ENCODE results near the gene C13orf46. TPM values are rescaled to one million over a fixed set of nuclear protein-coding genes. Genes with fewer than 3 reads are reported as not detected.
"Not testable (repeated sequence)": the region's sequence is repeated elsewhere in the genome, so short reads cannot be mapped to it uniquely, and the experiment has no call there.

Gene C13orf46
- total RNA-seq, 1 donor = under 0.01 TPM

DNA sequence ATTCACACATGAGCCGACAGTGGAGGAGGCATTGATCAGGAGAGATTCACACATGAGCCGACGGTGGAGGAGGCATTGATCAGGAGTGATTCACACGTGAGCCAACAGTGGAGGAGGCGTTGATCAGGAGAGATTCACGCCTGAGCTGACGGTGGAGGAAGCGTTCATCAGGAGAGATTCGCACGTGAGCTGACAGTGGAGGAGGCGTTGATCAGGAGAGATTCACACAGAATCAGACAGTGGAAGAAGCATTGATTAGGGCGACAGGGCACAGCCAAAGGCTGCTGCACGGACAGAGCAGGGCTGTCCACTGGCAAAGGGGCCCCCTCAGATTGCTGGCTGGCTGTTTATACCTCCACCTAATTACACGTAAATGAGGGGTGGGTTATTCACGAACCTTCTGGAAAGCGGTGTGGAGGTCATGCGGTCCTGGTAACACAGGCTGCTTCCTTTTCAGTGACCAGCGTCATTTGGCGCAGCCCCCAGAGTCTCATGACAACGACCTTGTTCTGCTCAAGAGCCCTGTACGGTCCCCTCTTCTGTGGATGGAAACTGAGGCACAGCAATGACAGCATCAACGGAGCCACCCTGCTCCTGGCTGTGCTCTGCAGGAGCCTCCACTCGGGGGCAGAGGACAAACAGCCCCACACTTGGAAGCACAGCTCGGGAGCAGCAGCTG is 59.4 kb downstream of the C13orf46 start:
- no peak for DNase-seq (ENCODE audit: low read depth in 2 of 3, low spot score in 2 of 3)

- DNase-seq (ENCODE audit: low read depth in 2 of 3, low spot score in 2 of 3) = not testable (repeated sequence)
Measured at GRCh38 chr13:113913838-113914237, 60.0 kb downstream of the C13orf46 start.

DNA sequence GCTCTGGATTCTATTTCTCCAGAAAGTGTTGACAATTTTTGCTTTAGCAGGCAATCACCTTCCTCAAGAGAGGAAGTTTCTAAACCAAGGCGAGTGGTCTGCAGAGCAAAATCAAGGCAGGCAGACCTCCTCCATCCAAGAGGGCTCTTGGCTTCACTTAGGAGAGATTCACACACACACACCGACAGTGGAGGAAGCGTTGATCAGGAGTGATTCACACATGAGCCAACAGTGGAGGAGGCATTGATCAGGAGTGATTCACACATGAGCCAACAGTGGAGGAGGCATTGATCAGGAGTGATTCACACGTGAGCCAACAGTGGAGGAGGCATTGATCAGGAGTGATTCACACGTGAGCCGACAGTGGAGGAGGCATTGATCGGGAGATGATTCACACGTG is 60.5 kb downstream of the C13orf46 start:
- not testable (repeated sequence) for DNase-seq (ENCODE audit: low read depth in 2 of 3, low spot score in 2 of 3)

DNA sequence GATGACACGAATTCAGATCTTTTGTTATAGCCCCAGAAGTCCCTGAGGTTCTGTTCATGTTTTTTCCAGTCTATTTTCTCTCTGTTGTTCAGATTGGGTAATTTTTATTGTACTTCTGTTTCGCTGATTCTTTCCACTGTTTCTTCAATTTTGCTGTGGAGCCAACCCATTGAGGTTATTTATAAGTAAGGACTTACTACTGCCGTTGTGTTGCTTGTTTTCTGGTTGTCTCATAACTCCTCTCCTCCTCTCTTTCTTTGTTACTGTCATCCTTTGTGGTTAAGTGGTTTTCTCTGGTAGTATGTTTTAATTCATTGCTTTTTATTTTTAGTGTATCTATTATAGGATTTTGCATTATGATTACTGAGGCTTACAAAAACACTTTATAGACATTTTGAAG is 61.3 kb downstream of the C13orf46 start:
- no peak for DNase-seq (ENCODE audit: low read depth in 2 of 3, low spot score in 2 of 3)

DNA sequence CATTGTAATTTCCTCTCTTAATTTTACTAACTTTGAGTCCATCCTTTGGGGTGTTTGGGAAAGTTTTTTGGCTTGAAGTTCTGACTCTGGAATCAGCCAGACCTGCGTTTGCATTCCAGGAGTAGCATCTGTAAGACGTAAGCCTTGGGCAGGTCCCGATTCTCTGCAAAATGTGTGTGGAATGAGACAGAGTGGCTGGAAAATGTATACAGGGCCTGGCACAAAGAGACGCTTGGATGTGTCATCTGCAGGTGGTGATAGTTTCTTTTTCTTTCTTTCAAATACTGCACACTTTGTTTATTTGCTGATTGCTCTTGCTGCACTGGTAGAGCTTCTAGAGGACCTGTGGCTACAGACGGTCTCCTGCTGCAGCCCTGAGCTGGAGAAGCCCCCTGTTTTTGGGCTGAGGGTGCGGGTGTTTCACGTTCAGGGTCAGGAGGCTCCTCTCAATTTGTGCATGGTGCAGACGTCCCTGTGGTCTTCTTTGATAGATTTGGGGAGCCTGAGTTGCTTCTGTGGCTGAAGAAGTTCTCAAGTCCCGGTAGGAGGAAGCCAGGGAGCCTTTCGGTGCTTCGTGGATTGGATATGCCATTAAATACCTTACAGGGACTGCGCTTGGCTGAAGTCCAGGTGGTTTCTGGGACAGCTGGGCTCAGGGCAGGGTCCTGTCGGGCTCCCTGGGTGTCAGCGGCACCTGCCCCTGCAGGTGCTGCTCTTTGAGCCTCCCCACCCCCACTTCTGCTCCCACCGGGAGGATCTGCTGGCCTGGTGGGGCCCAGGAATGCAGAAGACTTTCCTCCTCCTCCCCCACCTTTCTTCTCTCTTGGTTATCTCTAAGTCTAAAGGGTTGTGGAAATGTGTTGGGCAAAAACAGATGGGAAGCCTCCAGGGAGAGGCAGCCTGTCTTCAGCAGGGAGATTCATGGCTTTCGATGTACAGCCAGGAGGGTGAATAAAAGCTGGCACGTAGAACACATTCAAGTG is 66.0 kb downstream of the C13orf46 start:
- no peak for DNase-seq (ENCODE audit: low read depth in 2 of 3, low spot score in 2 of 3)

DNA sequence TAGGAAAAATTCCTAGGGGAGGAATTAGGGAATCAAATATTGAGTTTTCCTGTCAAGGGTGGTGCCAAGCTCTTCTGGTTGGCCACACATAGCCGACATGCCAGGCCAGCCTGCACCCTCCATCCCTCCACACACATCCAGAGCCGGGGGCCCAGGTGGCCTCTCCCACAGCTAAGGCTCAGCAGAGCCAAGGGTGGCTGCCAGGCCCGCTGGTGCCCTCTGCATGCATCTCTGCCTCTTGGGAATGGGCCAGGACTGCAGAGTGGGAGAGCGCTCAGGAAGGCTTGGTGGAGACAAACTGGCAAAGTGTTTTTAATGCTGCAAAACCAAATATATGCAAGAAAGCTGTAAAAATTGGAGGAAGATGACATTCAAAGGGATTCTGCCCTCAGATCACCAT is 67.3 kb downstream of the C13orf46 start:
- DNase-seq (ENCODE audit: low read depth in 2 of 3, low spot score in 2 of 3) = no peak

DNA sequence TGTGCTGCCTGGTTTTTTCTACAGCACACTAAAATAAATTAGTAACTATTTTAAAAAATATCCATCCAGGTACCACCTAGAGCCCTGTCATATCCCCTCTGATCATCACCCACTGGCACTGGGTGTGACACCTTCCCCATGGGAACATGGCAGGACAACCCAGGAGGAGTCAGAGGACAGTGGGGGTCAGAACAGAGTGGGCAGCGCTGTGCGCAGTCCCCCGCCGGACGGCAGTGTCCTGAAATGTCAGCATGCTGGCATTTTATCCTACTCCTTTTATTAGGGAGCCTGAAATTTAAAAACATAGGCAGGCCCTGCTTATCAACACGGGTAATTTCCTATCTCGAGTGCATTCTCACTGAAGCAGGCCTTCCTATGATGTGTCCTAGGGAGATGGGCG is 67.9 kb downstream of the C13orf46 start:
- DNase-seq (ENCODE audit: low read depth in 2 of 3, low spot score in 2 of 3) = no peak

- no peak for DNase-seq (ENCODE audit: low read depth in 2 of 3, low spot score in 2 of 3)
Measured at GRCh38 chr13:113905018-113905417, 68.9 kb downstream of the C13orf46 start.

- no peak for DNase-seq (ENCODE audit: low read depth in 2 of 3, low spot score in 2 of 3)
Measured at GRCh38 chr13:113904411-113904810, 69.5 kb downstream of the C13orf46 start.

GRCh38 chr13:113903912-113904311 is 70.0 kb downstream of the C13orf46 start:
- DNase-seq (ENCODE audit: low read depth in 2 of 3, low spot score in 2 of 3) = no peak

Other genes starting within 250 kb of the C13orf46 start
- gene TMEM255B, start 214.8 kb downstream of the C13orf46 start, total RNA-seq = 0.54 TPM
- gene GAS6, start 110.0 kb downstream of the C13orf46 start, total RNA-seq = 0.81 TPM
- 22.9 TPM for gene RASA3, start 158.5 kb upstream of the C13orf46 start, total RNA-seq
- not detected for gene CFAP97D2, start 205.2 kb upstream of the C13orf46 start, total RNA-seq